ENCODE results near the gene TNFSF15. TPM values are rescaled to one million over a fixed set of nuclear protein-coding genes. Genes with fewer than 3 reads are reported as not detected.

Gene TNFSF15
- total RNA-seq, 4 donors from 2014 or later, result not detected

- no peaks in the 10 kb centered on the region for H3K36me3 ChIP-seq
- H3K4me1 ChIP-seq, result no peaks in the 10 kb centered on the region
- ATAC-seq (no peak), DNase-seq (no peak)
- H3K9me3 ChIP-seq, result no peaks in the 10 kb centered on the region
- H3K27ac ChIP-seq, result no peak overlapping the region
- intact Hi-C loops (cut with DNase I; ENCODE audit: low total_unique reads), result no loop called here
- TF ChIP-seq POLR2A (IDR thresholded peaks at IDR 0.05) (no peak), CTCF (IDR thresholded peaks at IDR 0.05 in 4 of 5, conservative IDR thresholded peaks at IDR 0.05 in 1 of 5) (no peak)
- in situ Hi-C loops (cut with MboI; ENCODE audit: low sequenced_read_pairs in 4 of 4), result no loop called here
- H3K4me3 ChIP-seq, result no peak overlapping the region
- H3K27me3 ChIP-seq, result no peaks in the 10 kb centered on the region
Observed at GRCh38 chr9:114759512-114760341, 46.1 kb downstream of the TNFSF15 start.

GRCh38 chr9:114757984-114758383, 47.9 kb downstream of the TNFSF15 start:
- no peak overlapping the region for H3K27ac ChIP-seq
- H3K36me3 ChIP-seq, result no peaks in the 10 kb centered on the region
- no peak overlapping the region for H3K4me3 ChIP-seq
- no peaks in the 10 kb centered on the region for H3K9me3 ChIP-seq
- no peaks in the 10 kb centered on the region for H3K27me3 ChIP-seq
- ATAC-seq (no peak), DNase-seq (no peak)
- in situ Hi-C loops (cut with MboI; ENCODE audit: low sequenced_read_pairs in 4 of 4) (no loop called here), intact Hi-C loops (cut with DNase I; ENCODE audit: low total_unique reads) (no loop called here)
- H3K4me1 ChIP-seq, result no peaks in the 10 kb centered on the region
- no peak for TF ChIP-seq POLR2A (IDR thresholded peaks at IDR 0.05)
- TF ChIP-seq CTCF (IDR thresholded peaks at IDR 0.05 in 4 of 5, conservative IDR thresholded peaks at IDR 0.05 in 1 of 5), result no peak

GRCh38 chr9:114757395-114757794, 48.4 kb downstream of the TNFSF15 start:
- no peaks in the 10 kb centered on the region for H3K36me3 ChIP-seq
- intact Hi-C loops (cut with DNase I; ENCODE audit: low total_unique reads) (no loop called here), in situ Hi-C loops (cut with MboI; ENCODE audit: low sequenced_read_pairs in 4 of 4) (no loop called here)
- no peaks in the 10 kb centered on the region for H3K9me3 ChIP-seq
- DNase-seq (no peak), ATAC-seq (no peak)
- H3K27ac ChIP-seq, result no peak overlapping the region
- no peaks in the 10 kb centered on the region for H3K4me1 ChIP-seq
- no peak for TF ChIP-seq POLR2A (IDR thresholded peaks at IDR 0.05)
- no peak for TF ChIP-seq CTCF (IDR thresholded peaks at IDR 0.05 in 4 of 5, conservative IDR thresholded peaks at IDR 0.05 in 1 of 5)
- no peak overlapping the region for H3K4me3 ChIP-seq
- H3K27me3 ChIP-seq, result no peaks in the 10 kb centered on the region

GRCh38 chr9:114756920-114757319, 48.9 kb downstream of the TNFSF15 start:
- no peaks in the 10 kb centered on the region for H3K4me1 ChIP-seq
- no peaks in the 10 kb centered on the region for H3K36me3 ChIP-seq
- H3K4me3 ChIP-seq, result no peak overlapping the region
- intact Hi-C loops (cut with DNase I; ENCODE audit: low total_unique reads) (no loop called here), in situ Hi-C loops (cut with MboI; ENCODE audit: low sequenced_read_pairs in 4 of 4) (no loop called here)
- DNase-seq (no peak), ATAC-seq (no peak)
- TF ChIP-seq CTCF (IDR thresholded peaks at IDR 0.05 in 4 of 5, conservative IDR thresholded peaks at IDR 0.05 in 1 of 5), result no peak
- TF ChIP-seq POLR2A (IDR thresholded peaks at IDR 0.05), result no peak
- H3K27me3 ChIP-seq, result no peaks in the 10 kb centered on the region
- no peak overlapping the region for H3K27ac ChIP-seq
- no peaks in the 10 kb centered on the region for H3K9me3 ChIP-seq
